Neural progenitor cell (in vitro differentiated cells): ENCODE measurements around the gene MUCL3.

Source experiments
- EZH2 ChIP-seq: fragments of 200-600 bp; sonication (generic); IDR thresholded peaks from 2 replicates; pipeline ENCODE4 v1.6.1; 2017; ENCODE audit warnings: antibody characterized with exemption, mild to moderate bottlenecking, moderate library complexity
- EZH2phosphoT487 ChIP-seq: fragments of 200-600 bp; sonication (generic); IDR thresholded peaks from 2 replicates; pipeline ENCODE4 v1.6.1; 2017; ENCODE audit warnings: antibody characterized with exemption
- TF ChIP-seq, protein P1 (sequence below): fragments of 200-600 bp; sonication (generic); IDR thresholded peaks from 2 replicates; pipeline ENCODE4 v1.5.1; 2017; ENCODE audit warnings: antibody characterized with exemption, mild to moderate bottlenecking

DNA sequence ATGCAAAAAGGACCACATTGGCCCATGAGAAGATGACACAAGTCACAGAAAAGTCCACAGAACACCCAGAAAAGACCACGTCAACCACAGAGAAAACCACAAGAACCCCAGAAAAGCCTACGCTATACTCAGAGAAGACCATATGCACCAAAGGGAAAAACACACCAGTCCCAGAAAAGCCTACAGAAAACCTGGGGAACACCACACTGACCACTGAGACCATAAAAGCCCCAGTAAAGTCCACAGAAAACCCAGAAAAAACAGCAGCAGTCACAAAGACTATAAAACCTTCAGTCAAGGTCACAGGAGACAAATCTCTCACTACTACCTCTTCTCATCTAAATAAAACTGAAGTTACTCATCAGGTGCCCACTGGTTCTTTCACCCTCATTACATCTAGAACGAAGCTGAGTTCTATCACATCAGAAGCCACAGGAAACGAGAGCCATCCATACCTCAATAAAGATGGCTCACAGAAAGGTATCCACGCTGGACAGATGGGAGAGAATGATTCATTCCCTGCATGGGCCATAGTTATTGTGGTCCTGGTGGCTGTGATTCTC, 11.2 kb downstream of the MUCL3 start:
- TF ChIP-seq, protein P1, sequence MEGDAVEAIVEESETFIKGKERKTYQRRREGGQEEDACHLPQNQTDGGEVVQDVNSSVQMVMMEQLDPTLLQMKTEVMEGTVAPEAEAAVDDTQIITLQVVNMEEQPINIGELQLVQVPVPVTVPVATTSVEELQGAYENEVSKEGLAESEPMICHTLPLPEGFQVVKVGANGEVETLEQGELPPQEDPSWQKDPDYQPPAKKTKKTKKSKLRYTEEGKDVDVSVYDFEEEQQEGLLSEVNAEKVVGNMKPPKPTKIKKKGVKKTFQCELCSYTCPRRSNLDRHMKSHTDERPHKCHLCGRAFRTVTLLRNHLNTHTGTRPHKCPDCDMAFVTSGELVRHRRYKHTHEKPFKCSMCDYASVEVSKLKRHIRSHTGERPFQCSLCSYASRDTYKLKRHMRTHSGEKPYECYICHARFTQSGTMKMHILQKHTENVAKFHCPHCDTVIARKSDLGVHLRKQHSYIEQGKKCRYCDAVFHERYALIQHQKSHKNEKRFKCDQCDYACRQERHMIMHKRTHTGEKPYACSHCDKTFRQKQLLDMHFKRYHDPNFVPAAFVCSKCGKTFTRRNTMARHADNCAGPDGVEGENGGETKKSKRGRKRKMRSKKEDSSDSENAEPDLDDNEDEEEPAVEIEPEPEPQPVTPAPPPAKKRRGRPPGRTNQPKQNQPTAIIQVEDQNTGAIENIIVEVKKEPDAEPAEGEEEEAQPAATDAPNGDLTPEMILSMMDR, result no peak
- TF ChIP-seq EZH2phosphoT487, result no peak
- no peak for TF ChIP-seq EZH2
